ENCODE data around the gene GGTA1.
"Not testable (repeated sequence)": the region's sequence is repeated elsewhere in the genome, so short reads cannot be mapped to it uniquely, and the experiment has no call there.

DNA sequence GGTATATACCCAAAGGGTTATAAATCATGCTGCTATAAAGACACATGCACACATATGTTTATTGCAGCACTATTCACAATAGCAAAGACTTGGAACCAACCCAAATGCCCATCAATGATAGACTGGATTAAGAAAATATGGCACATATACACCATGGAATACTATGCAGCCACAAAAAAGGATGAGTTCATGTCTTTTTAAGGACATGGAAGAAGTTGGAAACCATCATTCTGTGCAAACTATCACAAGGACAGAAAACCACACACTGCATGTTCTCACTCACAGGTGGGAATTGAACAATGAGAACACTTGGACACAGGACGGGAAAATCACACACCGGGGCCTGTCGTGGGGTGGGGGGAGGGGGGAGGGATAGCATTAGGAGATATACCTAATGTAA, 62.6 kb downstream of the GGTA1 start:
- TF ChIP-seq, protein P1, sequence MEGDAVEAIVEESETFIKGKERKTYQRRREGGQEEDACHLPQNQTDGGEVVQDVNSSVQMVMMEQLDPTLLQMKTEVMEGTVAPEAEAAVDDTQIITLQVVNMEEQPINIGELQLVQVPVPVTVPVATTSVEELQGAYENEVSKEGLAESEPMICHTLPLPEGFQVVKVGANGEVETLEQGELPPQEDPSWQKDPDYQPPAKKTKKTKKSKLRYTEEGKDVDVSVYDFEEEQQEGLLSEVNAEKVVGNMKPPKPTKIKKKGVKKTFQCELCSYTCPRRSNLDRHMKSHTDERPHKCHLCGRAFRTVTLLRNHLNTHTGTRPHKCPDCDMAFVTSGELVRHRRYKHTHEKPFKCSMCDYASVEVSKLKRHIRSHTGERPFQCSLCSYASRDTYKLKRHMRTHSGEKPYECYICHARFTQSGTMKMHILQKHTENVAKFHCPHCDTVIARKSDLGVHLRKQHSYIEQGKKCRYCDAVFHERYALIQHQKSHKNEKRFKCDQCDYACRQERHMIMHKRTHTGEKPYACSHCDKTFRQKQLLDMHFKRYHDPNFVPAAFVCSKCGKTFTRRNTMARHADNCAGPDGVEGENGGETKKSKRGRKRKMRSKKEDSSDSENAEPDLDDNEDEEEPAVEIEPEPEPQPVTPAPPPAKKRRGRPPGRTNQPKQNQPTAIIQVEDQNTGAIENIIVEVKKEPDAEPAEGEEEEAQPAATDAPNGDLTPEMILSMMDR (IDR thresholded peaks at IDR 0.05) = not testable (repeated sequence)
- TF ChIP-seq POLR2A (IDR thresholded peaks at IDR 0.05) = not testable (repeated sequence)

Data from transverse colon (tissue), 3 donors.